ENCODE measurements around the gene PDE10A.

The PDE10A gene

GRCh38 chr6:165677091-165677490 is 14.1 kb upstream of the PDE10A start:
- no peak for TF ChIP-seq REST (IDR thresholded peaks at IDR 0.05; ENCODE audit: insufficient replicate concordance, low read depth)
- TF ChIP-seq POLR2AphosphoS5 (IDR thresholded peaks at IDR 0.05; ENCODE audit: low read depth): no peak
- TF ChIP-seq CTCF (IDR thresholded peaks at IDR 0.05; ENCODE audit: insufficient read depth, low read length): no peak
- no peak for TF ChIP-seq GABPA (IDR thresholded peaks at IDR 0.05; ENCODE audit: low read depth)
- no peak for TF ChIP-seq SPI1 (IDR thresholded peaks at IDR 0.05; ENCODE audit: borderline replicate concordance, low read depth)
- no peak overlapping the region for H3K4me3 ChIP-seq (replicated peaks; ENCODE audit: insufficient read depth, low read length)
- no peaks in the 10 kb centered on the region for H3K27me3 ChIP-seq (ENCODE audit: insufficient read depth, poor library complexity, severe bottlenecking)
- no peak overlapping the region for H3K27ac ChIP-seq (replicated peaks)
- DNase-seq (ENCODE audit: low read depth in 1 of 2, low spot score in 1 of 2): no peak

GRCh38 chr6:165676435-165677068 is 13.5 kb upstream of the PDE10A start:
- TF ChIP-seq REST (IDR thresholded peaks at IDR 0.05; ENCODE audit: insufficient replicate concordance, low read depth) (no peak), CTCF (IDR thresholded peaks at IDR 0.05; ENCODE audit: insufficient read depth, low read length) (no peak), SPI1 (IDR thresholded peaks at IDR 0.05; ENCODE audit: borderline replicate concordance, low read depth) (no peak), POLR2AphosphoS5 (IDR thresholded peaks at IDR 0.05; ENCODE audit: low read depth) (no peak), GABPA (IDR thresholded peaks at IDR 0.05; ENCODE audit: low read depth) (no peak)
- no peak overlapping the region for H3K27ac ChIP-seq (replicated peaks)
- no peak for DNase-seq (ENCODE audit: low read depth in 1 of 2, low spot score in 1 of 2)
- H3K4me3 ChIP-seq (replicated peaks; ENCODE audit: insufficient read depth, low read length): no peak overlapping the region
- H3K27me3 ChIP-seq (ENCODE audit: insufficient read depth, poor library complexity, severe bottlenecking): no peaks in the 10 kb centered on the region

- Histone ChIP-seq H3K27ac (replicated peaks) (no peak overlapping the region), H3K27me3 (ENCODE audit: insufficient read depth, poor library complexity, severe bottlenecking) (peaks cover 2% of the 10 kb centered on the region), H3K4me3 (replicated peaks; ENCODE audit: insufficient read depth, low read length) (no peak overlapping the region)
- TF ChIP-seq GABPA (IDR thresholded peaks at IDR 0.05; ENCODE audit: low read depth) (no peak), POLR2AphosphoS5 (IDR thresholded peaks at IDR 0.05; ENCODE audit: low read depth) (no peak), SPI1 (IDR thresholded peaks at IDR 0.05; ENCODE audit: borderline replicate concordance, low read depth) (no peak), REST (IDR thresholded peaks at IDR 0.05; ENCODE audit: insufficient replicate concordance, low read depth) (no peak), CTCF (IDR thresholded peaks at IDR 0.05; ENCODE audit: insufficient read depth, low read length) (no peak)
- DNase-seq (ENCODE audit: low read depth in 1 of 2, low spot score in 1 of 2): no peak
These were observed 12.1 kb upstream of the PDE10A start for GRCh38 chr6:165675120-165675519.

All from HL-60 (cell line).